Measurements from ENCODE around the gene NPLOC4. TPM values are rescaled to one million over a fixed set of nuclear protein-coding genes. Genes with fewer than 3 reads are reported as not detected.
A peak's percentile ranks its signal among the peaks of the same experiment; 100 is the strongest.

The NPLOC4 gene
- total and polyA plus RNA-seq, 9 of the 15 experiments (the other 6 are each of a cell fraction or from before 2014, with no cell fraction given) = 1.5 to 116 (median 64.5) TPM

DNA sequence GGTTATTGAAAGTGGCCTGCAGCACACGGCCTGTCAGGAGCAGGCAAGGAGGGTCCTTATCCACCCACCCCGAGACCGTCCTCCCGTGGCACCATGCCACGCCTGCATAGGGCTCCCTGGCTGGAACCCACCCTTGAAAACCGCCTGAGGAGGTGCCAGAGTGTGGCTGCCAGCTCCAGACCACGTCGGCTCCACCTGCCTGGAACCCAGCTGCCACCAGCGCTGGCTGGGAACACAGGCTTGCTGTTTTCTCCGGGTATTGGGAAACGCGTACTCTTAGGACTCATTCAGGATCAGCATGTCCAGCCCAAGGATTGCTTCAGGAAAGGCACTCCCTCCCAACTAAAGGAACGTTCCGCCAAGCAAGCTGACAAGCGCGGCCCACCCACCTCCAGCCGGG is 40.0 kb upstream of the NPLOC4 start:
- DNase-seq (ENCODE audit: extremely low read depth in 1 of 4, low spot score in 3 of 4) (no peak), FAIRE-seq (no peak), ATAC-seq (no peak)
- BruUV-seq (replicated peaks) = no TSS peak
- Histone ChIP-seq H3K79me2 (ENCODE audit: control insufficient read depth, insufficient read depth, low read length) (peaks cover 4% of the 10 kb centered on the region; the same call in 2 of the 3 replicates), H3K9ac (ENCODE audit: insufficient read depth in 1 of 2, low read depth in 2 of 2, low read length in 2 of 2) (peak overlapping the region in 1 of 2 experiments; percentile 52; a peak in 1 of 4 replicates), H3K4me2 (ENCODE audit: insufficient read depth, low read length) (no peak overlapping the region), H3K27me3 (ENCODE audit: control insufficient read depth in 2 of 2, insufficient read depth in 2 of 2, low read length in 2 of 2) (no peaks in the 10 kb centered on the region), H4K20me1 (replicated peaks; ENCODE audit: control insufficient read depth, insufficient read depth, low read length) (no peaks in the 10 kb centered on the region), H3K36me3 (ENCODE audit: control insufficient read depth, insufficient read depth, low read length) (peaks cover 42% of the 10 kb centered on the region; the same call in 2 of the 3 replicates), H3K4me1 (replicated peaks in 1 of 2; ENCODE audit: control insufficient read depth in 2 of 2, insufficient read depth in 2 of 2, low read length in 2 of 2) (peaks cover 0 to 32% of the 10 kb centered on the region in 2 experiments; a peak in 2 of 5 replicates), H2AFZ (ENCODE audit: low read depth, low read length) (no peak overlapping the region), H3K27ac (ENCODE audit: extremely low read depth, low read depth, low read length) (no peak overlapping the region), H3K9me3 (replicated peaks; ENCODE audit: control insufficient read depth, insufficient read depth, low read depth, low read length) (no peaks in the 10 kb centered on the region), H3K9me1 (ENCODE audit: control insufficient read depth, insufficient read depth, low read length) (no peaks in the 10 kb centered on the region), H3K4me3 (no peak overlapping the region)
- ChIA-PET CTCF (ENCODE audit: low intra/inter-chr PET ratio) (no interaction called here), POLR2A (interaction anchor here (1.1 to 1.3 kb wide), 2 partner anchors 9 to 25 kb away, joined by 3 to 4 read pairs; no protein-coding TSS in a partner anchor)
- WGBS (ENCODE audit: insufficient coverage, low coverage, missing lambda C conversion rate) = 86% methylated on average over 15 of the region's 17 CpGs
- peak; percentile 52 for TF ChIP-seq POLR2G (IDR thresholded peaks at IDR 0.05; ENCODE audit: low read depth, low read length)
- TF ChIP-seq MYBL2 (IDR thresholded peaks at IDR 0.05; ENCODE audit: low read depth) = no peak
- no peak for TF ChIP-seq MYBL2 (CRISPR knock-in tag; IDR thresholded peaks at IDR 0.05; ENCODE audit: borderline replicate concordance)
- TF ChIP-seq RBFOX2 (IDR thresholded peaks at IDR 0.05; ENCODE audit: low read depth, low read length) = 0 out of 2 replicates have a peak, but pooled peaks have one; percentile 20
- no peak for TF ChIP-seq SMARCE1 (IDR thresholded peaks at IDR 0.05)
- intact Hi-C loops (cut with micrococcal nuclease) = no loop called here
- in situ Hi-C loops (cut with MboI) = no loop called here

Measured in K562 (cell line).